WTC11 (cell line): Measurements from ENCODE around the gene CES3. TPM values are rescaled to one million over a fixed set of nuclear protein-coding genes. Genes with fewer than 3 reads are reported as not detected.

Source experiments
- ATAC-seq: fragments of 200-7000 bp; cut with Tn5 transposase; 2 replicates; pipeline ENCODE4 v1.10.0; 2021; ENCODE audit warnings: mild to moderate bottlenecking, moderate library complexity
- CTCF ChIA-PET: fragments of 300-600 bp; sonication (Branson Sonifier 250); formaldehyde crosslinking; loops from one replicate; lab custom pipeline; 2021; ENCODE audit warnings: antibody characterized with exemption; lab: Charles Lee
- POLR2A ChIA-PET: fragments of 350-600 bp; sonication (Branson Sonifier 250); formaldehyde crosslinking; loops from one replicate; lab custom pipeline; 2021; ENCODE audit warnings: antibody characterized with exemption; lab: Charles Lee
- DNase-seq: peaks from one replicate; pipeline ENCODE4 v3.0.0; 2021; ENCODE audit warnings: low spot score
- H3K27ac Mint-ChIP-seq: 2 replicates; pipeline ENCODE4 v1.8.0; 2021; ENCODE audit warnings: mixed read lengths
- H3K27me3 Mint-ChIP-seq: 2 replicates; pipeline ENCODE4 v1.8.0; 2021; ENCODE audit warnings: low read depth, mild to moderate bottlenecking, moderate library complexity, mixed read lengths
- H3K36me3 Mint-ChIP-seq: 2 replicates; pipeline ENCODE4 v1.8.0; 2021; ENCODE audit warnings: mixed read lengths
- H3K4me1 Mint-ChIP-seq: 2 replicates; pipeline ENCODE4 v1.8.0; 2022; ENCODE audit warnings: mixed read lengths
- H3K4me3 Mint-ChIP-seq: 2 replicates; pipeline ENCODE4 v1.8.0; 2021; ENCODE audit warnings: mild to moderate bottlenecking, moderate library complexity, mixed read lengths
- H3K9me3 Mint-ChIP-seq: 2 replicates; pipeline ENCODE4 v1.8.0; 2021; ENCODE audit warnings: mixed read lengths
- CREM ChIP-seq: sonication (generic); formaldehyde crosslinking; IDR thresholded peaks from 2 replicates; pipeline ENCODE4 v1.8.1; 2022; ENCODE audit warnings: mild to moderate bottlenecking, missing genetic modification reagents, moderate library complexity
- E2F5 ChIP-seq: sonication (generic); formaldehyde crosslinking; IDR thresholded peaks from 2 replicates; pipeline ENCODE4 v1.8.1; 2022; ENCODE audit warnings: mild to moderate bottlenecking, moderate library complexity, missing genetic modification reagents
- EMX1 ChIP-seq: fragments of 250-450 bp; sonication (Bioruptor Pico); IDR thresholded peaks from 2 replicates; pipeline ENCODE4 v1.8.0; 2021; ENCODE audit warnings: mild to moderate bottlenecking
- GTF2I ChIP-seq: fragments of 250-450 bp; sonication (Bioruptor Pico); conservative IDR thresholded peaks from 2 replicates; pipeline ENCODE4 v1.4.0; 2021; ENCODE audit warnings: mild to moderate bottlenecking
- HMGA2 ChIP-seq: fragments of 250-450 bp; sonication (Bioruptor Pico); IDR thresholded peaks from 2 replicates; pipeline ENCODE4 v1.4.0; 2021; ENCODE audit warnings: mild to moderate bottlenecking, moderate library complexity
- MAX ChIP-seq: sonication (generic); formaldehyde crosslinking; IDR thresholded peaks from 2 replicates; pipeline ENCODE4 v1.8.0; 2022; ENCODE audit warnings: mild to moderate bottlenecking, missing genetic modification reagents
- NFATC4 ChIP-seq: fragments of 250-450 bp; sonication (Bioruptor Pico); IDR thresholded peaks from 2 replicates; pipeline ENCODE4 v1.9.0; 2021; ENCODE audit warnings: mild to moderate bottlenecking
- NFE2L1 ChIP-seq: sonication (generic); formaldehyde crosslinking; IDR thresholded peaks from 2 replicates; pipeline ENCODE4 v1.8.1; 2023; ENCODE audit warnings: missing genetic modification reagents
- NFYB ChIP-seq: sonication (generic); formaldehyde crosslinking; conservative IDR thresholded peaks from 2 replicates; pipeline ENCODE4 v1.8.0; 2022; ENCODE audit warnings: low read depth, missing genetic modification reagents
- NR2C2 ChIP-seq: sonication (generic); formaldehyde crosslinking; IDR thresholded peaks from 2 replicates; pipeline ENCODE4 v1.8.0; 2022; ENCODE audit warnings: mild to moderate bottlenecking, missing genetic modification reagents
- NR3C1 ChIP-seq: sonication (generic); formaldehyde crosslinking; conservative IDR thresholded peaks from 2 replicates; pipeline ENCODE4 v1.8.1; 2023; ENCODE audit warnings: low read depth, mild to moderate bottlenecking, missing genetic modification reagents
- OVOL2 ChIP-seq: fragments of 250-450 bp; sonication (Bioruptor Pico); IDR thresholded peaks from 2 replicates; pipeline ENCODE4 v1.9.0; 2021; ENCODE audit warnings: mild to moderate bottlenecking, borderline replicate concordance
- PRRX2 ChIP-seq: fragments of 250-450 bp; sonication (Bioruptor Pico); IDR thresholded peaks from 2 replicates; pipeline ENCODE4 v1.8.0; 2021; ENCODE audit warnings: mild to moderate bottlenecking
- SMAD3 ChIP-seq: sonication (generic); formaldehyde crosslinking; IDR thresholded peaks from 2 replicates; pipeline ENCODE4 v1.8.0; 2022; ENCODE audit warnings: missing genetic modification reagents, mild to moderate bottlenecking, borderline replicate concordance
- TEAD4 ChIP-seq: sonication (generic); formaldehyde crosslinking; IDR thresholded peaks from 2 replicates; pipeline ENCODE4 v1.8.0; 2022; ENCODE audit warnings: mild to moderate bottlenecking, missing genetic modification reagents
- ZNF219 ChIP-seq: sonication (generic); formaldehyde crosslinking; IDR thresholded peaks from 2 replicates; pipeline ENCODE4 v1.8.0; 2023; ENCODE audit warnings: missing genetic modification reagents, mild to moderate bottlenecking, borderline replicate concordance
- ZNF232 ChIP-seq: sonication (generic); formaldehyde crosslinking; IDR thresholded peaks from 2 replicates; pipeline ENCODE4 v1.8.0; 2022; ENCODE audit warnings: mild to moderate bottlenecking, missing genetic modification reagents
- ZNF512 ChIP-seq: sonication (generic); formaldehyde crosslinking; IDR thresholded peaks from 2 replicates; pipeline ENCODE4 v1.8.1; 2022; ENCODE audit warnings: missing genetic modification reagents, borderline replicate concordance
- total RNA-seq: library from RNA; stranded (reverse); gene quantifications from 3 replicates; pipeline ENCODE4 v1.2.3, GENCODE V29; 2021
- TF ChIP-seq, protein P1 (sequence below): sonication (generic); formaldehyde crosslinking; conservative IDR thresholded peaks from 2 replicates; pipeline ENCODE4 v1.8.1; 2022; ENCODE audit warnings: mild to moderate bottlenecking, missing genetic modification reagents
- TF ChIP-seq, protein P2 (sequence below): sonication (generic); formaldehyde crosslinking; IDR thresholded peaks from 2 replicates; pipeline ENCODE4 v1.8.1; 2023; ENCODE audit warnings: mild to moderate bottlenecking, missing genetic modification reagents, moderate library complexity
- TF ChIP-seq, protein P3 (sequence below): fragments of 250-450 bp; sonication (Bioruptor Pico); IDR thresholded peaks from 2 replicates; pipeline ENCODE4 v2.1.2; 2022; ENCODE audit warnings: mild to moderate bottlenecking, moderate library complexity
- TF ChIP-seq, protein P4 (sequence below): sonication (generic); formaldehyde crosslinking; IDR thresholded peaks from 2 replicates; pipeline ENCODE4 v1.8.1; 2022; ENCODE audit warnings: low read depth, mild to moderate bottlenecking, moderate library complexity, missing genetic modification reagents, borderline replicate concordance
- TF ChIP-seq, protein P5 (sequence below): sonication (generic); formaldehyde crosslinking; IDR thresholded peaks from 2 replicates; pipeline ENCODE4 v1.8.1; 2022; ENCODE audit warnings: low read depth, missing genetic modification reagents, borderline replicate concordance

Gene CES3
- total RNA-seq, 1 experiment from 2014 or later: 3.3 TPM

DNA sequence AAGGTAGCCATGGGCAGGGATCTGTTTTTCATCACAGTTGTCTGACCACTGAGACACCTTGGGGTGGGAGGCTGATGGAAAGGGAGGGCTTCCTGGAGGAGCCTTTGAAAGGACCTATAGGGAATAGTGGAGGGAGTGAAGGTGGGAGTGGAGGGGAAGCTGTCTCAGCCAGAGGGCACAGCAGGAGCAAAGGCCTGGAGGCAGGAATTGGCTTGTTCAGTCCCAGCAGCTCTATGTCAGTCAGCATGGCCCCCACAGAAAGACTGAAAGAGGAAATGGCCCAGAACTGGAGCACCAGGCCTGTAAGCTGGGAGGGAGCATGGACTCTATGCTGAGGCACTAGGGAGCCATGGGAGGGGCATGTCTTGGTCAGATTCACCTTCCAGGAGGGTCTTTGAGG lies 55.1 kb downstream of the CES3 start (continued):
- TF ChIP-seq CREM (CRISPR knock-in tag) (no peak), ZNF232 (no peak), NFYB (CRISPR knock-in tag) (no peak), GTF2I (CRISPR knock-in tag) (no peak)
- TF ChIP-seq, protein P1, sequence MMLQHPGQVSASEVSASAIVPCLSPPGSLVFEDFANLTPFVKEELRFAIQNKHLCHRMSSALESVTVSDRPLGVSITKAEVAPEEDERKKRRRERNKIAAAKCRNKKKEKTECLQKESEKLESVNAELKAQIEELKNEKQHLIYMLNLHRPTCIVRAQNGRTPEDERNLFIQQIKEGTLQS (CRISPR knock-in tag): no peak
- TF ChIP-seq, protein P2, sequence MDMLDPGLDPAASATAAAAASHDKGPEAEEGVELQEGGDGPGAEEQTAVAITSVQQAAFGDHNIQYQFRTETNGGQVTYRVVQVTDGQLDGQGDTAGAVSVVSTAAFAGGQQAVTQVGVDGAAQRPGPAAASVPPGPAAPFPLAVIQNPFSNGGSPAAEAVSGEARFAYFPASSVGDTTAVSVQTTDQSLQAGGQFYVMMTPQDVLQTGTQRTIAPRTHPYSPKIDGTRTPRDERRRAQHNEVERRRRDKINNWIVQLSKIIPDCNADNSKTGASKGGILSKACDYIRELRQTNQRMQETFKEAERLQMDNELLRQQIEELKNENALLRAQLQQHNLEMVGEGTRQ (CRISPR knock-in tag): no peak
- TF ChIP-seq, all 79 proteins: peak for 0

DNA sequence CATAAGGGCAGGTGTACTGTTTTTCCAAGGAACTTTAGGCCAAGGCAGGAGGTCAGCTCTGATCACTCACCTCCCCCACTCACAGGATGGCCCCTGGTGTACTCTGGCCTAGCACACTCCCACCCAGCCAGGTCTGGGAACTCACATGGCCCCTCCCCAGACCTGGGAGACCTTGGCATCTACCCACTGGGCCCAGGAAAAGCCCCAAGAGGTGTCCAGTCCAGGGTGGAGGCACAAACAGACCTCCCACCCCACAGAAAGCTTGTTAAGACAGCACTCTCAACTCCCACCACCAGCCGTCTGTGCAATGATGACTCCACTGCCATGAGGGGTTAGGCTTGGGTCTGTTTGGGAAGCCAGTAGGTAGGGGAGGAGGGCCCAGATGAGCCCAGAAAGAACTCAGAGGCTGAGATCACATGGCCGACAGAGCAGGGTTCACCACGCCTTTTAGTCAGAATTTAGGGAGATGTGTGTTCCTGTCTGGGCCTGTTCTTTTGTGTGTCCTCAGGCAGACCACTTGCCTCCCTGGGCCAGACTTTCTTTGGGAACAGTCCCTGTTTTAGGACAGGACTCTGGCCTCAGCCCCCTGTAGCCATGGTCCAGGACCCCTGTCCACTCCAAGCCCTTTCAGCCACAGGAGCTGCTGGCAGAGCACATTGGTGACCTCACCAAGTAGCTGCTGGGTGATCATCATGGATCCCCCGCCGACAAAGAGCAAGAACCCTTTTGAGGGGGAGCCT lies 55.8 kb downstream of the CES3 start:
- H3K9me3 Mint-ChIP-seq: no peaks in the 10 kb centered on the region
- ChIA-PET POLR2A (interaction anchor here (1.7 kb wide), 1 partner anchor 138 kb away, joined by 4 read pairs; no protein-coding TSS in a partner anchor), CTCF (interaction anchor here (0.5 to 3.3 kb wide), 21 partner anchors 9 to 268 kb away, joined by 3 to 79 read pairs (median 13); partner anchors contain the start of genes B3GNT9, CBFB, CES3 and FBXL8)
- peaks cover 48% of the 10 kb centered on the region for H3K27me3 Mint-ChIP-seq
- TF ChIP-seq, protein P3, sequence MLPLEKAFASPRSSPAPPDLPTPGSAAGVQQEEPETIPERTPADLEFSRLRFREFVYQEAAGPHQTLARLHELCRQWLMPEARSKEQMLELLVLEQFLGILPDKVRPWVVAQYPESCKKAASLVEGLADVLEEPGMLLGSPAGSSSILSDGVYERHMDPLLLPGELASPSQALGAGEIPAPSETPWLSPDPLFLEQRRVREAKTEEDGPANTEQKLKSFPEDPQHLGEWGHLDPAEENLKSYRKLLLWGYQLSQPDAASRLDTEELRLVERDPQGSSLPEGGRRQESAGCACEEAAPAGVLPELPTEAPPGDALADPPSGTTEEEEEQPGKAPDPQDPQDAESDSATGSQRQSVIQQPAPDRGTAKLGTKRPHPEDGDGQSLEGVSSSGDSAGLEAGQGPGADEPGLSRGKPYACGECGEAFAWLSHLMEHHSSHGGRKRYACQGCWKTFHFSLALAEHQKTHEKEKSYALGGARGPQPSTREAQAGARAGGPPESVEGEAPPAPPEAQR (CRISPR knock-in tag): no peak
- TF ChIP-seq NFE2L1: no peak
- no peak for TF ChIP-seq E2F5 (CRISPR knock-in tag)
- TF ChIP-seq ZNF219 (CRISPR knock-in tag): no peak
- TF ChIP-seq NFATC4 (CRISPR knock-in tag): no peak
- TF ChIP-seq, protein P4, sequence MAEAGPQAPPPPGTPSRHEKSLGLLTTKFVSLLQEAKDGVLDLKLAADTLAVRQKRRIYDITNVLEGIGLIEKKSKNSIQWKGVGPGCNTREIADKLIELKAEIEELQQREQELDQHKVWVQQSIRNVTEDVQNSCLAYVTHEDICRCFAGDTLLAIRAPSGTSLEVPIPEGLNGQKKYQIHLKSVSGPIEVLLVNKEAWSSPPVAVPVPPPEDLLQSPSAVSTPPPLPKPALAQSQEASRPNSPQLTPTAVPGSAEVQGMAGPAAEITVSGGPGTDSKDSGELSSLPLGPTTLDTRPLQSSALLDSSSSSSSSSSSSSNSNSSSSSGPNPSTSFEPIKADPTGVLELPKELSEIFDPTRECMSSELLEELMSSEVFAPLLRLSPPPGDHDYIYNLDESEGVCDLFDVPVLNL: no peak
- TF ChIP-seq ZNF512 (CRISPR knock-in tag): no peak
- no peak for TF ChIP-seq NR2C2
- TF ChIP-seq OVOL2 (CRISPR knock-in tag): no peak
- no peak for TF ChIP-seq EMX1 (CRISPR knock-in tag)
- TF ChIP-seq ZNF232: no peak
- TF ChIP-seq PRRX2 (CRISPR knock-in tag): no peak
- TF ChIP-seq MAX: no peak
- TF ChIP-seq, protein P5, sequence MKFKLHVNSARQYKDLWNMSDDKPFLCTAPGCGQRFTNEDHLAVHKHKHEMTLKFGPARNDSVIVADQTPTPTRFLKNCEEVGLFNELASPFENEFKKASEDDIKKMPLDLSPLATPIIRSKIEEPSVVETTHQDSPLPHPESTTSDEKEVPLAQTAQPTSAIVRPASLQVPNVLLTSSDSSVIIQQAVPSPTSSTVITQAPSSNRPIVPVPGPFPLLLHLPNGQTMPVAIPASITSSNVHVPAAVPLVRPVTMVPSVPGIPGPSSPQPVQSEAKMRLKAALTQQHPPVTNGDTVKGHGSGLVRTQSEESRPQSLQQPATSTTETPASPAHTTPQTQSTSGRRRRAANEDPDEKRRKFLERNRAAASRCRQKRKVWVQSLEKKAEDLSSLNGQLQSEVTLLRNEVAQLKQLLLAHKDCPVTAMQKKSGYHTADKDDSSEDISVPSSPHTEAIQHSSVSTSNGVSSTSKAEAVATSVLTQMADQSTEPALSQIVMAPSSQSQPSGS (CRISPR knock-in tag): no peak
- no peak for TF ChIP-seq TEAD4 (CRISPR knock-in tag)
- TF ChIP-seq SMAD3: no peak
- no peak for TF ChIP-seq HMGA2 (CRISPR knock-in tag)
- no peak for TF ChIP-seq NR3C1 (CRISPR knock-in tag)
- ATAC-seq (no peak), DNase-seq (no peak)
- H3K4me1 Mint-ChIP-seq: no peaks in the 10 kb centered on the region
- no peaks in the 10 kb centered on the region for H3K36me3 Mint-ChIP-seq
- no peak overlapping the region for H3K27ac Mint-ChIP-seq
- no peak overlapping the region for H3K4me3 Mint-ChIP-seq
